Superior temporal gyrus (tissue), 1 donor: Measurements from ENCODE around the gene CD207.
A peak's percentile ranks its signal among the peaks of the same experiment; 100 is the strongest.
"Not testable (repeated sequence)": the region's sequence is repeated elsewhere in the genome, so short reads cannot be mapped to it uniquely, and the experiment has no call there.

Experiments used
- DNase-seq: peaks from one replicate; pipeline ENCODE4 v3.0.0-alpha.2; 2016; ENCODE audit errors: extremely low spot score

The CD207 gene

GRCh38 chr2:70835643-70836042 is at the start of gene CD207:
CD207 (minus strand) TSS chr2:70835816; CDS start chr2:70835776, 40 bp downstream.
- no peak for DNase-seq

GRCh38 chr2:70878543-70878942 is 42.9 kb upstream of the CD207 start:
- DNase-seq, result not testable (repeated sequence)

DNA sequence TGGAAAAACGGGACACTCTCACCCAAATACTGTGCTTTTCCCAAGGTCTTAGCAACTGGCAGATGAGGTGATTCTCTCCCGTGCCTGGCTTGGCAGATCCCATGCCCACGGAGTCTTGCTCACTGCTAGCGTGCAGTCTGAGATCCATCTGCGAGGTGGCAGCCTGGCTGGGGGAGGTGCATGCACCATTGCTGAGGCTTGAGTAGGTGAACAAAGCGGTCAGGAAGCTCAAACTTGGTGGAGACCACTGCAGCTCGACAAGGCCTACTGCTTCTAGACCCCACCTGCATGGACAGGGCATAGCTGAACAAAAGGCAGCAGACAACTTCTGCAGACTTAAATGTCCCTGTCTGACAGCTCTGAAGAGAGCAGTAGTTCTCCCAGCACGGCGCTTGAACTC is 40.5 kb upstream of the CD207 start:
- not testable (repeated sequence) for DNase-seq

DNA sequence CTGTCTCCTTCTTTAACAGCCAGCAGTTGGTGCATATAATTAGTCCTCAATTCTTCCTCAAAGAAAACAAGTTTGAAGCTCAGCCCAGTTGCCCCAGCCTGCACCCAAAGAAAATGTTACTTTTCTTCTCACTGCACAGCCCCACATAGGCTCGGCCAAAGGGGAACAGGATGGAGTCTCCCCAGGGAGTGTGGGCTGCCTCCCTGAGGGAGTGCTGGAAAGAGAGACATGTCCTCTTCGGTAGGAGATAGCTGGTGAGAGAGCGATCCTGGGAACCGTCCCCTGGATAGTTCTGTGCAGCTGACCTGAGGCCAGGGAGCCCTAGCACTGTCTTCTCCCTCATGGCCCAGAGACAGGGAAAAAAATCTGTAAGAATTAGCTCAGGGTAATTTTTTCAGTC is 37.9 kb upstream of the CD207 start:
- DNase-seq, result no peak

DNA sequence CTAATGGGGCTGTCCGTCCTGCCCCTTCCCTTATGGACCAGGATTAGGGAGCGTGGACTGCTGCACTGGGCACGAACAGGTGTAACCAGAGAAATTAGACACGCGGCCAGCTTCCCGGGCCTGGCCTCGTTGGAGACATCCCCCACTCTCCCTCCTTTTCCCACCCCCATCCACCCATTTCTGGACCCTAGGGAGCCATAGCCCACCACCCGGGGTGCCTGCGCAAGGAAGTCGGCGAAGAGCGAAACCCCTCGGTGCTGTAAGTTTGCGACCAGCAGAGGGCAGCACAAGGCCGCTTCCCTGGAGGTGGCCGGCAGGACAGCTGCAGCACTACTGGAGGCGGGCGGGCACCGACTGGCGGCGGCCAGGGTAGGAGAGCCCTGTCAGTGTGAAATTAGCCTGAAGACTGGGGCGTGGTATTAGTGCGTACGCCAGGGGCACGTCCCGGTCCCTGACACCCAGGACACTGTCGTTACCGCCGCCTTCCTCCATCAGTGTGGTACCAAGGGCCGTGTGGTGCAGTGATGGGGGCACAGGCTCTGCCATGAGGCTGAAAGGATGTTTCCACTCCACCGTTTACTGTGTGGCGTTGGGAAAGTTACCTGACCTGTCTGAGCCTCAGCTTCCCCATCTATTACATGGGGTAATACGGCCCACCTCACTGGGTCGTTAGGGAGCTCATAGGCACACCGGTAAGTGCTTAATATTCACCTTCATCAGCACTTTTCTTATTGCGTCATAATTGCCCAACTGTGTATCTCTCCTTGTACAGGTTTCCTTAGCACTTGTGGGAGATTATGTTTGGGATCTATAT is 36.0 kb upstream of the CD207 start:
- peak; percentile 78 for DNase-seq

- no peak for DNase-seq
Measured at GRCh38 chr2:70870790-70871189, 35.2 kb upstream of the CD207 start.

DNA sequence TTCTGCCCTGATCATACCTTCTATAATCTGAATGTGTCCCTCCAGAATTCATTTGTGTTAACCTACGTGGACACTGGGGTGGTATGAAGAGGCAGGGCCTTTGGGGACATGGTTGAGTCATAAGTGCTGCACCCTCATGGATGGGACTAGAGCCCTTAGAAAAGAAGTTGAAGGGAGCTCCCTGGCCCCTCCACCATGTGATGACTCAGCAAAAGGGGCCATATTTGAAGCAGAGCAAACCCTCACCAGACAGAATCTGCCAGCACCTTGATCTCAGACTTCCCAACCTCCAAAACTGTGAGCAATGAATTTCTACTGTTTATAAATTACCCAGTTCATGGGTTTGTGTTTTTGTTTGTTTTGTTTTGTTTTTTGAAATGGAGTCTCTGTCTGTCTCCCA is 33.4 kb upstream of the CD207 start:
- DNase-seq, result no peak

DNA sequence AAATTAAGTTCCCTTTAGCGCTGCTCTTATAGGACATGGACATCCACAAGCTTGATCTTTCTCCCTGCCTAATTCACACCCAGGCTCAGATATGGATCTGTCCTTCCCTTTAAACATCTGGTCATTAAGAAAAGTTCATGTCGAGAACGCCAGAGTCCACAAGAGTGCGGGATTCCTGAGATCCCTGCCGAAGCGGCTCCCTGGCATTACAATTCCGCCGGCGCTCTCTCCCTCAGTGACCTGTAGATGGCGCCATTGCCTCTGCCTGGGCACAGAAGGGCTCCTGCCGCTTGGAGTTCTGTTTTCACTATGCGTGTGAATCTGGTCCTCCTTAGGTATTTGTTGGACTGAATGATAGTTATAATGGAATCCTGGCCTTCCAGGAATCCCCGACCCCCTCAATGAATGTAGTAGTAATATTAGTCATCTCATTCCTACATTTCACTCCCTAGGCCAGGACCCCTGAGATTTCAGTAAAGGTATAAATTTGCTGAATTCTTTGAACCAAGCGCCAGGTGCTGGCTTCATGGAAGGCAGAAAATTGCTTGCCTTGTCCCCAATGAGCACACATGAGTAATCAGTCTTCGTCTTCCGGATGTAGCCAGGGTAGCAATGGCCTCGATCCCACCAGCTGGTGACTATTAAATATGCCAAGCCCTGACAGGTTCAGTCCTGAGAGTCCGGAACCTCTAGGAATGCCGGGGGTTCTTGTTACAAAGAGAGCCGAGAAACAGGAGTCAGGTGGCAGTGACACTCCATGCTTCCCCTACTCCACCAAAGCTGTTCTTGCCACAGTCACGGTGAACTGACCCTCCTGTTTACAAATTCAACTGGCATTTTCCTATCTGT is 26.4 kb upstream of the CD207 start:
- DNase-seq, result peak; percentile 86

DNA sequence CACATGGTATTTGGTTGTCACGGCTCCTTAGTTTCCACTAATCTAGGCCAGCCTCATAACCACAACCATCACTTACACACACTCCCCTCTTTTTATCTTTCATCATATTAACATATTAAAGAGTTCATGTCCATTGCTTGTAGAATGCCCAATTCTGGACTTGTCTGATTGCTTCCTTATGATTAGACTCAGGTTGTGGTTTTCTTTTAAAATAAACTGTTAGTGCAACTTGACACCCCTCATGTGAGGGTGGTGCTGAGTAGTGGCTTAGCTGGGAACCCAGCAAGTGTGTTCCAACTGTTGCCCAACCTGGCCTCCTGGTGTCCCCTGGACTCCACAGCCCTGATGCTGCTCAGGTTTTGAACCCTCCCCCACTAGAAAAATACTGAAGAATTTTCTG is 20.1 kb upstream of the CD207 start:
- DNase-seq, result no peak

DNA sequence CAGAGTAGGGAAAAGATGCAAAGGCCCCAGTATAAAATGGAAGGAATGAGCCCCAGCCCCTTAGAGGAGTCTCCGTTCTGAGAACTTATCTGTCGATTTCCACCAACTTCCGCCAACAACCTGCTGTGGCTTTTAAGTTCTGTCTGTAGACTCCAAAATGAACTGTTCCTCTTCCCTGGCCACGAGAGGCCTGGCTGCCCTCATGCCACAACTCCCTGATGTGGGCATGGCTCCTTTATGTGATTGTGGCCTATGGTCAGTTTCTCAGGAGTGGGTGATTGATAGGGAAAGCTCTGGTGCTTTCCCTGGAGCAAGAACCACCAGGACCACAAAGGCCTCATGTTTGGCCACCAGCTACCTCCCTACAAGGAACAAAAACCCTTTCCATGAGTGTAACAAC is 18.8 kb upstream of the CD207 start:
- DNase-seq, result no peak

GRCh38 chr2:70852824-70853223 is 17.2 kb upstream of the CD207 start:
- no peak for DNase-seq

DNA sequence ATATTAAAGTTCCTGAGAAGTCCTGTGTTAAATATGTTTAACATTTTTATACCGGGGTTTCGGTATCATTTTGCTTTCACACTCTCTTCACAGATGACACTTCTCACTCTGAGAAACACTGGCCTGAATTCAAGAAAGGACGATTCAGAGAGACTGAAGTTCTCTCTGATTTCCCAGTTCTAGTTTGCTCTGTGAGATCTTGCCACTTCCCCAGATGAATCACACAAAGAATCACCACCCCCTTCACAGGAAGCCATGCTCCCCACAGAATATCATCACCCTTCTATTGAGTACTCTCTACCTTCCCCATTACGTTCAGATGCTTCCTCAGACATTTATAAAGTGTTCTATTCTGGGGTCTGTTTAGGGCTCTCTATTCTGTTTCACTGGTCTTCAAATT is 16.1 kb upstream of the CD207 start:
- DNase-seq, result peak; percentile 26

DNA sequence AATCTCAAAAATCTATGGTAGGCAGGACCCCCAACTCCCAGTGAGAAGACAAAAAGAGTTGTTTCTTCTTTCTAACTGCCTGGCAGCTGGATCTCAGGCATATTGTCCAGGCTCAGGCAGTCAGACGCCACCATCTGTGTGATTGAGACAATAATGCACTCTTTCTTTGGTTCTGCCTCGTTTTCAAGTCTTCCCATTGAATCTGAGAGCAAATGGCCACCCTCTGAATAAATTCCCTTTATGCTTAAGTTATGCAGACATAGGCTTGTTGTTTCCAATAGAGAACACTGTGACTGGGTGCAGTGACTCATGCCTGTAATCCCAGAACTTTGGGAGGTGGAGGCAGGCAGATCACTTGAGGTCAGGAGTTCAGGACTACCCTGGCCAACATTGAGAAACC is 15.3 kb upstream of the CD207 start:
- peak; percentile 82 for DNase-seq

DNA sequence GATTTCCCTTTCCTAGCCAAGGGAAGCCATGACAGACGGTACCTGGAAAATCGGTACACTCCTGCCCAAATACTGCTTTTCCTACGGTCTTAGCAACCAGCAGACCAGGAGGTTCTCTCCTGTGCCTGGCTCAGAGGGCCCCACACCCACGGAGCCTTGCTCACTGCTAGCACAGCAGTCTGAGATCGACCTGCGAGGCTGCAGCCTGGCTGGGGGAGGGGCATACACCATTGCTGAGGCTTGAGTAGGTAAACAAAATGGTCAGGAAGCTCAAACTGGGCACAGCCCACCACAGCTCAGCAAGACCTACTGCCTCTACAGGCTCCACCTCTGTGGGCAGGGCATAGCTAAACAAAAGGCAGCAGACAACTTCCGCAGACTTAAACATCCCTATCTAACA is 6.8 kb upstream of the CD207 start:
- DNase-seq, result no peak

GRCh38 chr2:70837980-70838925 is 2.6 kb upstream of the CD207 start:
- no peak for DNase-seq

DNA sequence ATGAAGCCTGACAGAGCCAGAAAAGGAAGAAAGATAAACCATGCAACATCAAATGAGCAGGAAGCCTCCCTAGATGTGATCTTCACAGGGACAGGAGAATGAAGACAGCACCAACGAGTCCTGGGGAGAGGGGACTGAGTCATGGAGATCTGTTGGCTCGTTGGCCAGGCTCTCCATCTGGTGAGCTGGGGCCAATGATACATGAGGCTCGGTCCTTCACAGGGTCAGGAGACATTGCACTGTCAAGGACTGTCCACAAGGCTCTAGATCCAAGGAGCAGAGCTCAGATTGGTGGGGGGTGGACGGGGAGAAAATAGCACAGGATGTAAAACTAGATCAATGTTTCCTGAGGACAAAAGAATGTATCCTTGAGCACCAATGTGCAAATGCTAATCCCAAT is 735 bp downstream of the CD207 start:
- DNase-seq, result no peak

- no peak for DNase-seq
Measured at GRCh38 chr2:70834106-70834505, 1.5 kb downstream of the CD207 start.

GRCh38 chr2:70833246-70833645 is 2.4 kb downstream of the CD207 start:
- DNase-seq, result no peak

DNA sequence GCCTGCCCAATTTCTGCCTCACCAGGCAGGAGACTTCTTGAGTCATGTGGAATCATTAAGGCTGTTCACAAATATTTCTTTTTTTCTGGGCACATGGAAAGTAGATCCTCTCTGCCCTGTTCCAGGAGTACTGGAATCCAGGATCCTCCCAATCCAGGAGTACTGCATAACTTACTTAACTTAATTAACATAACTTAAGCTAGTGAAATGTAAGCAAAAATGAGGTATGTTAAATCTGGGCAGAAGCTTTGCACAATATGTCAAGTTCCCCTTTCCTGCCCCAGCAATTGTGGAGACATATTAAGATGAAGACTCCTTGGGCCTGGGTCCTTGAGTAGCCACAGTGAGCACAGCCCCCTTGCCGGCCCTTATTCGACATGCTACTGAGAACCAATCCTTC is 3.2 kb downstream of the CD207 start:
- no peak for DNase-seq

GRCh38 chr2:70831861-70832260 is 3.8 kb downstream of the CD207 start:
- DNase-seq, result no peak

DNA sequence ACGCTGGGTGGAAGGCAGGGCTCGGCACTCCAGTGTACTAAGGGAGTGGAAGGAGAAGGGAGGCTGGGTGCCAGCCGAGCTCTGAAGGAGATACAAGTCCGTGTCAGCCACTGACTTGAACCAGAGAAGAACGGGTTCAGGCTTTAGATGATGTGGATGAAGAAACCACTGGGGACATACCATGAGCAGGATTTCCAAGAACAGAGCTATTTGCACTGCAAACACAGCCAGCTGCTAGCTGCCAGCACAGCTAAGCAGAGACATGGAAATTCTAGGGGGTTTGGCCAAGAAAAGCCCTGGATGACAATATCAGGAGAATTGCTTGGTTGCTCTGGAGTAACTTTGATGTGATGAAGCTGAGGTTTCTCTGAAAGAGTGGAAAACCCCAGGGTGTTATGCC is 5.2 kb downstream of the CD207 start:
- no peak for DNase-seq

DNA sequence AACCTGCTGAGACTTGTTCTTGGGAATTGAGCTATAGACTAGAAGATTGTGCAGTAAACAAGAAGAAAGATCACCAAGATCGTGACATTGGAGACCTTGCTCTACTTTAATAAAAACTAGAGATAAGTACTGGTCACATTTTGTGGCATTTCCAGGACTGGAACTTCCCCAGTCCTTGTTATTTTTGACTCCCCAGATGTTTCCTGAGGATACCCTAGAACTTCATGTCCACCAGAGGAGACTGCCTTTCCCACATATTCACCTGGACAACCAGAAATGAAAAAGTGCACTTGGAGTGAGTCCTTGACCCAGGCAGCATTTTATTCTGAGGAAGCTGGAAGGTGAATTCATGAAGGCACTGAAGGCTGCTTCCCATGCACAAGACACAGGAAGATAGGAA is 5.7 kb downstream of the CD207 start:
- DNase-seq, result no peak
